Peyer's patch (tissue), 4 donors: Measurements from ENCODE around the gene TMEM165.

ENCODE experiments used
- CTCF ChIP-seq, 6 experiments: fragments of 450-650 bp in 4 of 6; fragments of 200-600 bp in 2 of 6; sonication (generic) in 1 of 6; IDR thresholded peaks; one replicate each; pipeline ENCODE4 v1.5.1; 2017 to 2019; ENCODE audit warnings: antibody characterized with exemption in 6 of 6, mild to moderate bottlenecking in 3 of 6, moderate library complexity in 1 of 6
- POLR2A ChIP-seq, 2 donors: fragments of 450-650 bp; IDR thresholded peaks; one replicate each; pipeline ENCODE4 v1.5.1; 2017; ENCODE audit warnings: antibody characterized with exemption in 2 of 2, mild to moderate bottlenecking in 2 of 2, moderate library complexity in 2 of 2

DNA sequence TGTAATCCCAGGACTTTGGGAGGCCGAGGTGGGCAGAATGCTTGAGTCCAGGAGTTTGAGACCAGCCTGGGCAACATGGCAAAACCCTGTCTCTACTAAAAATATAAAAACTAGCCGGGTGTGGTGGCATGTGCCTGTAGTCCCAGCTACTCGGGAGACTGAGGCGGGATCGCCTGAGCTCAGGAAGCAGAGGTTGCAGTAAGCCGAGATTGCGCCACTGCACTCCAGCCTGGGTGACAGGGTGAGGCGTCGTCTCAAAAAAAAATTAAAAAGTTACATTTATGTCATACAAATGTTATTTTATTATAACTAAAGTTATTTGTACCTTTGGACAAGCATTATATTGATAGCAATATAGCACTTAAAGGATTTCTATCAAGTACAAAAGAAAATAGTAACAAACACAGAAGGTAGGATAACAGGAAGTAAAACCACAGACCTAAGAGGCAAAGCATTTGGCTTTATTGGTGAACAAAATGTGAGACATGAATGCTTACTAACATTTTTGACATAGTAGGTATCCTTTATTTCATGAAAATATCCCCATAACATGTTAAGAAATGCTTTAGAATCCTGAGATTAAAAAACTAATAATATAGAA, 51.5 kb downstream of the TMEM165 start:
- TF ChIP-seq CTCF (IDR thresholded peaks at IDR 0.05): no peak
- TF ChIP-seq POLR2A (IDR thresholded peaks at IDR 0.05): no peak
